IMR-90 (cell line): Measurements from ENCODE around the gene CDHR2. TPM values are rescaled to one million over a fixed set of nuclear protein-coding genes. Genes with fewer than 3 reads are reported as not detected.

Experiments used
- ATAC-seq: fragments of 200-7000 bp; cut with Tn5 transposase; 2 replicates; pipeline ENCODE4 v1.9.1; 2020; ENCODE audit warnings: low read depth, mild to moderate bottlenecking, moderate library complexity
- BruUV-seq: library from RNA; stranded (reverse); fragments of 400-500 nt; replicated peaks from 2 replicates; lab custom pipeline; 2021; lab: Mats Ljungman, UMichigan
- CTCF ChIA-PET: fragments of 300-600 bp; formaldehyde crosslinking; extraction: SDS; loops from one replicate; lab custom pipeline; 2021; ENCODE audit warnings: antibody characterized with exemption; lab: Yijun Ruan, JAX
- POLR2A ChIA-PET: fragments of 300-600 bp; sonication (Branson Sonifier 250); formaldehyde crosslinking; loops from one replicate; lab custom pipeline; 2022; ENCODE audit warnings: antibody characterized with exemption; ENCODE audit not compliant: unreplicated experiment; lab: Charles Lee
- DNase-seq: peaks from one replicate; pipeline ENCODE4 v3.0.0; 2013
- H2AFZ ChIP-seq: replicated peaks from 2 replicates; pipeline ENCODE3; 2013; ENCODE audit warnings: low read length, mild to moderate bottlenecking; ENCODE audit not compliant: poor library complexity
- H2AK5ac ChIP-seq: 2 replicates; pipeline ENCODE4 v1.6.1; 2013; ENCODE audit warnings: low read depth, low read length, inconsistent platforms
- H2AK9ac ChIP-seq: replicated peaks from 2 replicates; pipeline ENCODE3; 2013; ENCODE audit warnings: mild to moderate bottlenecking, low read depth, low read length, moderate library complexity; ENCODE audit not compliant: poor library complexity
- H2BK120ac ChIP-seq: 2 replicates; pipeline ENCODE4 v1.6.1; 2013; ENCODE audit warnings: low read depth, low read length, inconsistent platforms
- H2BK15ac ChIP-seq: 3 replicates; pipeline ENCODE4 v1.6.1; 2013; ENCODE audit warnings: low read depth, low read length, inconsistent platforms
- H2BK20ac ChIP-seq: 2 replicates; pipeline ENCODE4 v1.6.1; 2013; ENCODE audit warnings: low read depth, mild to moderate bottlenecking, inconsistent platforms, low read length, moderate library complexity
- H2BK5ac ChIP-seq: 2 replicates; pipeline ENCODE4 v1.6.1; 2013; ENCODE audit warnings: mild to moderate bottlenecking, low read depth, low read length, inconsistent platforms; ENCODE audit not compliant: poor library complexity, severe bottlenecking
- H3K14ac ChIP-seq: replicated peaks from 2 replicates; pipeline ENCODE4 v1.6.1; 2013; ENCODE audit warnings: low read depth, low read length, inconsistent platforms
- H3K18ac ChIP-seq: 2 replicates; pipeline ENCODE4 v1.6.1; 2013; ENCODE audit warnings: low read depth, low read length, control low read depth
- H3K23ac ChIP-seq: 2 replicates; pipeline ENCODE4 v1.6.1; 2013; ENCODE audit warnings: low read depth, low read length, inconsistent platforms
- H3K27ac ChIP-seq: 2 replicates; pipeline ENCODE4 v1.5.1; 2013; ENCODE audit warnings: mild to moderate bottlenecking, control low read depth, low read length; ENCODE audit not compliant: insufficient read depth
- H3K27me3 ChIP-seq: 2 replicates; pipeline ENCODE4 v1.6.1; 2013; ENCODE audit warnings: low read length; ENCODE audit not compliant: control insufficient read depth, insufficient read depth
- H3K36me3 ChIP-seq: 2 replicates; pipeline ENCODE4 v1.6.1; 2013; ENCODE audit warnings: low read length, mixed read lengths; ENCODE audit not compliant: control insufficient read depth, insufficient read depth
- H3K4ac ChIP-seq: 2 replicates; pipeline ENCODE4 v1.6.1; 2013; ENCODE audit warnings: low read depth, low read length, inconsistent platforms
- H3K4me1 ChIP-seq: 2 replicates; pipeline ENCODE4 v1.6.1; 2013; ENCODE audit warnings: low read length, mixed read lengths; ENCODE audit not compliant: control insufficient read depth, insufficient read depth
- H3K4me2 ChIP-seq: 2 replicates; pipeline ENCODE4 v1.6.1; 2013; ENCODE audit warnings: low read depth, mild to moderate bottlenecking, control low read depth, low read length, moderate library complexity
- H3K4me3 ChIP-seq: 2 replicates; pipeline ENCODE4 v1.5.1; 2013; ENCODE audit warnings: low read depth, mild to moderate bottlenecking, control low read depth, low read length, moderate library complexity; ENCODE audit not compliant: insufficient read depth
- H3K56ac ChIP-seq: 2 replicates; pipeline ENCODE4 v1.6.1; 2013; ENCODE audit warnings: low read length, inconsistent platforms; ENCODE audit not compliant: insufficient read depth; ENCODE audit errors: extremely low read depth
- H3K79me1 ChIP-seq, 2 experiments: 2 replicates each; pipeline ENCODE4 v1.6.1; 2013; ENCODE audit warnings: low read length in 2 of 2, inconsistent platforms in 1 of 2, low read depth in 1 of 2
- H3K9ac ChIP-seq: 2 replicates; pipeline ENCODE4 v1.6.1; 2013; ENCODE audit warnings: low read depth, low read length, control low read depth
- H3K9me1 ChIP-seq: 2 replicates; pipeline ENCODE4 v1.6.1; 2013; ENCODE audit warnings: low read length, inconsistent platforms; ENCODE audit not compliant: insufficient read depth
- H3K9me3 ChIP-seq: 2 replicates; pipeline ENCODE4 v1.6.1; 2013; ENCODE audit warnings: low read length; ENCODE audit not compliant: control insufficient read depth, insufficient read depth
- H4K20me1 ChIP-seq: 2 replicates; pipeline ENCODE4 v1.6.1; 2013; ENCODE audit warnings: low read length, inconsistent platforms; ENCODE audit not compliant: insufficient read depth
- H4K5ac ChIP-seq: 2 replicates; pipeline ENCODE4 v1.6.1; 2013; ENCODE audit warnings: mild to moderate bottlenecking, low read depth, low read length, control low read depth
- H4K8ac ChIP-seq, 2 experiments: 2 replicates each; pipeline ENCODE4 v1.6.1; 2013; ENCODE audit warnings: low read depth in 2 of 2, low read length in 2 of 2, control low read depth in 1 of 2, inconsistent platforms in 1 of 2
- H4K91ac ChIP-seq: 2 replicates; pipeline ENCODE4 v1.6.1; 2013; ENCODE audit warnings: low read depth, low read length, inconsistent platforms; ENCODE audit not compliant: insufficient read depth
- BHLHE40 ChIP-seq: fragments of 150-350 bp; IDR thresholded peaks from 2 replicates; pipeline ENCODE4 v1.6.1; 2016; ENCODE audit warnings: mild to moderate bottlenecking, low read depth, low read length
- CEBPB ChIP-seq: IDR thresholded peaks from 2 replicates; pipeline ENCODE4 v1.6.1; 2012; ENCODE audit warnings: low read depth, low read length, improper control_type of control experiment
- CHD1 ChIP-seq: IDR thresholded peaks from 2 replicates; pipeline ENCODE4 v1.6.1; 2012; ENCODE audit warnings: low read depth, low read length, improper control_type of control experiment
- CTCF ChIP-seq: conservative IDR thresholded peaks from 2 replicates; pipeline ENCODE4 v1.5.1; 2012; ENCODE audit warnings: mild to moderate bottlenecking, low read depth, low read length, improper control_type of control experiment
- ELK1 ChIP-seq: fragments of 150-350 bp; IDR thresholded peaks from 2 replicates; pipeline ENCODE4 v1.6.1; 2016; ENCODE audit warnings: low read depth, mild to moderate bottlenecking, low read length, moderate library complexity, borderline replicate concordance
- FOS ChIP-seq: fragments of 150-350 bp; IDR thresholded peaks from 2 replicates; pipeline ENCODE4 v1.6.1; 2016; ENCODE audit warnings: low read depth, low read length
- MAFK ChIP-seq: IDR thresholded peaks from 2 replicates; pipeline ENCODE4 v1.6.1; 2012; ENCODE audit warnings: low read depth, low read length, improper control_type of control experiment
- MAZ ChIP-seq: IDR thresholded peaks from 2 replicates; pipeline ENCODE4 v1.6.1; 2012; ENCODE audit warnings: low read depth, mild to moderate bottlenecking, low read length, improper control_type of control experiment, moderate library complexity, borderline replicate concordance
- MXI1 ChIP-seq: IDR thresholded peaks from 2 replicates; pipeline ENCODE4 v1.6.1; 2012; ENCODE audit warnings: low read depth, mild to moderate bottlenecking, low read length, moderate library complexity, borderline replicate concordance
- NFE2L2 ChIP-seq: fragments of 150-350 bp; IDR thresholded peaks from 2 replicates; pipeline ENCODE4 v1.6.1; 2016; ENCODE audit warnings: low read depth, mild to moderate bottlenecking, low read length
- POLR2A ChIP-seq: IDR thresholded peaks from 2 replicates; pipeline ENCODE4 v1.6.1; 2012; ENCODE audit warnings: mild to moderate bottlenecking, low read depth, low read length
- RAD21 ChIP-seq: IDR thresholded peaks from 2 replicates; pipeline ENCODE4 v1.6.1; 2012; ENCODE audit warnings: low read length, improper control_type of control experiment
- RCOR1 ChIP-seq: IDR thresholded peaks from 2 replicates; pipeline ENCODE4 v1.6.1; 2012; ENCODE audit warnings: mild to moderate bottlenecking, low read length, improper control_type of control experiment; ENCODE audit not compliant: insufficient replicate concordance
- RFX5 ChIP-seq: IDR thresholded peaks from 2 replicates; pipeline ENCODE4 v1.8.0; 2012; ENCODE audit warnings: low read depth, mild to moderate bottlenecking, low read length, moderate library complexity
- SMC3 ChIP-seq: fragments of 150-350 bp; IDR thresholded peaks from 2 replicates; pipeline ENCODE4 v1.6.1; 2016; ENCODE audit warnings: low read depth, mild to moderate bottlenecking, antibody characterized with exemption, low read length, moderate library complexity
- WGBS, 2 experiments: methylation state at CpG; one replicate each; pipeline versions ENCODE4 v1.1.5 to v1.1.7; 2013; ENCODE audit warnings: missing lambda C conversion rate in 2 of 2; ENCODE audit not compliant: insufficient read length in 1 of 2; ENCODE audit errors: extremely low coverage in 2 of 2; 5-methylcytosine and 5-hydroxymethylcytosine counted together
- dilution Hi-C: fragments of 300-500 bp; cut with HindIII; formaldehyde crosslinking; loops from one replicate; pipeline ENCODE4 v1.14.3; 2018; ENCODE audit warnings: low sequenced_read_pairs; ENCODE audit not compliant: unreplicated experiment
- in situ Hi-C: fragments of 300-500 bp; cut with MboI; formaldehyde crosslinking; loops from 3 replicates; pipeline ENCODE4 v1.14.3; 2019; ENCODE audit warnings: low sequenced_read_pairs, inconsistent platforms, mixed read lengths
- intact Hi-C: fragments of 100-400 bp; cut with micrococcal nuclease; formaldehyde crosslinking; loops from 2 replicates; pipeline ENCODE4 v1.10.0; 2022
- polyA plus RNA-seq, 3 experiments: library from polyadenylated mRNA; depleted of rRNA; stranded (reverse); fragments of >200 nt; gene quantifications; 2 replicates each; pipeline ENCODE4 v1.2.3, GENCODE V29; 2012; ENCODE audit warnings: low replicate concordance in 1 of 3
- total RNA-seq: library from RNA; depleted of rRNA; stranded (reverse); fragments of >200 nt; gene quantifications from 2 replicates; pipeline ENCODE4 v1.2.3, GENCODE V29; 2012
- TF ChIP-seq, protein P1 (sequence below): fragments of 150-350 bp; IDR thresholded peaks from 2 replicates; pipeline ENCODE4 v1.6.1; 2017; ENCODE audit warnings: mild to moderate bottlenecking, antibody characterized with exemption, low read length, low read depth

The CDHR2 gene
- total and polyA plus RNA-seq, 2 of the 4 experiments (the other 2 are of a cell fraction), result not detected

DNA sequence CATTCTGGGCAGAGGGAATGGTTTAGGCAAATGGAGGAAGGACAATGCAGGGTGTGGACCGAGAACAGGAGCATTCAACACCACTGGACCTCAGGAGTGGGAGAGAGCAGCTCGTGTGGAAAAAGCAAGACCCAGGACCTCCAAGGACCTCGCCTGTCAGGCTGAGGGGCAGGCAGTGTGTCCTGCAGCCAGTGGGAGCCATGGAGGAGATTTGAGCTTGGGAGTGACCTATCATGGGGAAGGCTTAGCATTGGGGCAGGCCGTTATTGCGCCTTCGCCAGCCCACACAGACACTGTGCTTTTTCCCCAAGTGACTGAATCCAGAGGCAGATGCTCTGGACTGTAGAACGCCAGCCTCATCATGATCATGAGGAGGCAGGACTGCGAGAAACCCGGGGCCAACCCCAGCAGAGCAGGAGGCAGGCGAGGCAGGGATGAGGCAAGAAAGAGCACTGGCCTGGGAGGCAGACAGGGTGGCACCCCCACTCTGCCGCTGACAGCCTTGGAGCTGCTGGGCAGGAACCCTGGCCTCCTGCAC is 3.3 kb downstream of the CDHR2 start:
- Histone ChIP-seq H3K79me1 (no peaks in the 10 kb centered on the region), H4K20me1 (no peaks in the 10 kb centered on the region), H3K36me3 (no peaks in the 10 kb centered on the region), H3K56ac (no peak overlapping the region), H2AFZ (peak overlapping the region; percentile 32), H4K5ac (no peak overlapping the region), H3K4ac (no peak overlapping the region), H3K27me3 (peaks cover 19% of the 10 kb centered on the region; the same call in 1 of the 2 replicates), H4K91ac (no peak overlapping the region), H3K4me1 (no peaks in the 10 kb centered on the region), H3K14ac (no peak overlapping the region), H4K8ac (no peak overlapping the region), H3K4me3 (no peak overlapping the region), H3K9ac (no peak overlapping the region), H3K23ac (no peak overlapping the region), H2BK15ac (no peak overlapping the region), H2BK120ac (no peak overlapping the region), H3K4me2 (no peak overlapping the region), H3K18ac (no peak overlapping the region), H3K9me1 (no peaks in the 10 kb centered on the region), H2BK20ac (no peak overlapping the region), H2AK5ac (no peak overlapping the region), H3K27ac (no peak overlapping the region), H2BK5ac (no peak overlapping the region), H2AK9ac (no peak overlapping the region), H3K9me3 (no peaks in the 10 kb centered on the region)
- 80% methylated on average over 4 of the region's 11 CpGs; no CpG with 5 or more reads in 1 of the 2 experiments for WGBS, 2 experiments
- BruUV-seq, result no TSS peak
- no peak for DNase-seq
- ChIA-PET CTCF (no interaction called here), POLR2A (no interaction called here)
- dilution Hi-C loops, result no loop called here
- ATAC-seq, result no peak
- in situ Hi-C loops, result loop anchor here (25.0 kb wide), 1 partner anchor 815 kb away; no protein-coding TSS in a partner anchor
- no peak for TF ChIP-seq CHD1
- TF ChIP-seq FOS, result no peak
- TF ChIP-seq, protein P1, sequence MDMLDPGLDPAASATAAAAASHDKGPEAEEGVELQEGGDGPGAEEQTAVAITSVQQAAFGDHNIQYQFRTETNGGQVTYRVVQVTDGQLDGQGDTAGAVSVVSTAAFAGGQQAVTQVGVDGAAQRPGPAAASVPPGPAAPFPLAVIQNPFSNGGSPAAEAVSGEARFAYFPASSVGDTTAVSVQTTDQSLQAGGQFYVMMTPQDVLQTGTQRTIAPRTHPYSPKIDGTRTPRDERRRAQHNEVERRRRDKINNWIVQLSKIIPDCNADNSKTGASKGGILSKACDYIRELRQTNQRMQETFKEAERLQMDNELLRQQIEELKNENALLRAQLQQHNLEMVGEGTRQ, result no peak
- TF ChIP-seq MAZ, result no peak
- no peak for TF ChIP-seq MAFK
- no peak for TF ChIP-seq RAD21
- no peak for TF ChIP-seq CTCF
- TF ChIP-seq CEBPB, result no peak
- TF ChIP-seq MXI1, result no peak
- no peak for TF ChIP-seq POLR2A
- TF ChIP-seq RCOR1, result no peak
- TF ChIP-seq ELK1, result no peak
- no peak for TF ChIP-seq BHLHE40
- TF ChIP-seq NFE2L2, result no peak
- no peak for TF ChIP-seq RFX5
- TF ChIP-seq SMC3, result no peak
- intact Hi-C loops, result no loop called here
